Kidney (tissue), 14 donors: Measurements from ENCODE around the gene MCTP2. TPM values are rescaled to one million over a fixed set of nuclear protein-coding genes. Genes with fewer than 3 reads are reported as not detected.

Experiments
- DNase-seq, 5 donors: peaks; one replicate each; pipeline ENCODE4 v3.0.0-alpha.2; 2013 to 2020
- FAIRE-seq: peaks from 2 replicates; lab custom pipeline; 2012; peaks lifted over from hg19 to GRCh38; lab: Jason Lieb, UNC
- H3K27ac ChIP-seq, 2 donors: one replicate each; pipeline ENCODE4 v1.7.0; 2013; ENCODE audit warnings: low read depth in 2 of 2, low read length in 2 of 2, inconsistent platforms in 1 of 2
- H3K27me3 ChIP-seq: one replicate; pipeline ENCODE4 v1.7.1; 2013; ENCODE audit warnings: low read length, inconsistent platforms; ENCODE audit not compliant: control insufficient read depth, insufficient read depth
- H3K36me3 ChIP-seq, 3 donors: one replicate each; pipeline versions ENCODE4 v1.7.0 to v1.7.1; 2013; ENCODE audit warnings: low read length in 3 of 3, control low read depth in 1 of 3, inconsistent platforms in 1 of 3; ENCODE audit not compliant: insufficient read depth in 3 of 3, control insufficient read depth in 2 of 3
- H3K4me1 ChIP-seq, 3 donors: one replicate each; pipeline versions ENCODE4 v1.7.0 to v1.7.1; 2013; ENCODE audit warnings: low read length in 3 of 3, inconsistent platforms in 1 of 3, low read depth in 1 of 3; ENCODE audit not compliant: control insufficient read depth in 2 of 3, insufficient read depth in 2 of 3
- H3K4me3 ChIP-seq, 3 donors: one replicate each; pipeline versions ENCODE4 v1.7.0 to v1.8.1; 2013; ENCODE audit warnings: low read length in 3 of 3, control low read depth in 1 of 3, inconsistent platforms in 1 of 3
- H3K9ac ChIP-seq, 3 donors: one replicate each; pipeline versions ENCODE4 v1.7.0 to v1.7.1; 2013; ENCODE audit warnings: low read length in 3 of 3, control low read depth in 1 of 3, inconsistent platforms in 1 of 3
- H3K9me3 ChIP-seq, 3 donors: one replicate each; pipeline versions ENCODE4 v1.7.0 to v1.7.1; 2013; ENCODE audit warnings: low read length in 3 of 3, control low read depth in 1 of 3, inconsistent platforms in 1 of 3; ENCODE audit not compliant: control insufficient read depth in 2 of 3, insufficient read depth in 1 of 3
- intact Hi-C: fragments of 100-400 bp; cut with DNase I; formaldehyde crosslinking; loops from one replicate; pipeline ENCODE4 v1.11.1; 2022
- polyA plus RNA-seq: library from polyadenylated mRNA; stranded (reverse); fragments of 350-450 nt; fragmentation: Illumina TruSeq; extraction: RNeasy Lipid Tissue Mini Kit (QIAGEN cat#74804); gene quantifications from one replicate; pipeline ENCODE4 v1.2.3, GENCODE V29; 2014; ENCODE audit warnings: low read depth, low replicate concordance; ENCODE audit not compliant: insufficient read depth
- total RNA-seq: library from RNA; stranded (reverse); fragmentation: NEBNext Ultra II Directional; extraction: Animal tissue kit (Norgen Biotek cat#: 25700); gene quantifications from one replicate; pipeline ENCODE4 v1.2.1, GENCODE V29; 2021
- TF ChIP-seq, protein P1 (sequence below): IDR thresholded peaks from 3 replicates; pipeline ENCODE4 v1.5.1; 2012; ENCODE audit warnings: mild to moderate bottlenecking, moderate library complexity, borderline replicate concordance; ENCODE audit not compliant: insufficient read depth; ENCODE audit errors: extremely low read depth
- donor health status: control.
- donor health status: control.
- donor health status: control.
- donor health status: control.
- donor health status: control.
- donor health status: DM: yes; HTN: yes; CAD: no.
- donor health status: Normal renal cell carcinoma (clear cell type).

Gene MCTP2
- total and polyA plus RNA-seq, 2 donors from 2014 or later, result 1.2 to 21.1 TPM

- Histone ChIP-seq H3K36me3 (no peaks in the 10 kb centered on the region), H3K27ac (no peak overlapping the region), H3K4me1 (no peaks in the 10 kb centered on the region), H3K9me3 (no peaks in the 10 kb centered on the region), H3K27me3 (no peaks in the 10 kb centered on the region), H3K9ac (no peak overlapping the region), H3K4me3 (no peak overlapping the region)
- DNase-seq, result no peak
- intact Hi-C loops, result no loop called here
- TF ChIP-seq, protein P1, sequence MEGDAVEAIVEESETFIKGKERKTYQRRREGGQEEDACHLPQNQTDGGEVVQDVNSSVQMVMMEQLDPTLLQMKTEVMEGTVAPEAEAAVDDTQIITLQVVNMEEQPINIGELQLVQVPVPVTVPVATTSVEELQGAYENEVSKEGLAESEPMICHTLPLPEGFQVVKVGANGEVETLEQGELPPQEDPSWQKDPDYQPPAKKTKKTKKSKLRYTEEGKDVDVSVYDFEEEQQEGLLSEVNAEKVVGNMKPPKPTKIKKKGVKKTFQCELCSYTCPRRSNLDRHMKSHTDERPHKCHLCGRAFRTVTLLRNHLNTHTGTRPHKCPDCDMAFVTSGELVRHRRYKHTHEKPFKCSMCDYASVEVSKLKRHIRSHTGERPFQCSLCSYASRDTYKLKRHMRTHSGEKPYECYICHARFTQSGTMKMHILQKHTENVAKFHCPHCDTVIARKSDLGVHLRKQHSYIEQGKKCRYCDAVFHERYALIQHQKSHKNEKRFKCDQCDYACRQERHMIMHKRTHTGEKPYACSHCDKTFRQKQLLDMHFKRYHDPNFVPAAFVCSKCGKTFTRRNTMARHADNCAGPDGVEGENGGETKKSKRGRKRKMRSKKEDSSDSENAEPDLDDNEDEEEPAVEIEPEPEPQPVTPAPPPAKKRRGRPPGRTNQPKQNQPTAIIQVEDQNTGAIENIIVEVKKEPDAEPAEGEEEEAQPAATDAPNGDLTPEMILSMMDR, result no peak
- no peak for FAIRE-seq
These were observed 85.8 kb downstream of the MCTP2 start for GRCh38 chr15:94317211-94317610.

GRCh38 chr15:94322141-94322540, 90.8 kb downstream of the MCTP2 start:
- no peak for DNase-seq
- Histone ChIP-seq H3K4me1 (no peaks in the 10 kb centered on the region), H3K4me3 (no peak overlapping the region), H3K9ac (no peak overlapping the region), H3K36me3 (no peaks in the 10 kb centered on the region), H3K27ac (no peak overlapping the region), H3K27me3 (no peaks in the 10 kb centered on the region), H3K9me3 (no peaks in the 10 kb centered on the region)
- intact Hi-C loops, result loop anchor here (5.0 kb wide), 1 partner anchor 160 kb away; no protein-coding TSS in a partner anchor
- no peak for FAIRE-seq
- TF ChIP-seq, protein P1, result no peak

DNA sequence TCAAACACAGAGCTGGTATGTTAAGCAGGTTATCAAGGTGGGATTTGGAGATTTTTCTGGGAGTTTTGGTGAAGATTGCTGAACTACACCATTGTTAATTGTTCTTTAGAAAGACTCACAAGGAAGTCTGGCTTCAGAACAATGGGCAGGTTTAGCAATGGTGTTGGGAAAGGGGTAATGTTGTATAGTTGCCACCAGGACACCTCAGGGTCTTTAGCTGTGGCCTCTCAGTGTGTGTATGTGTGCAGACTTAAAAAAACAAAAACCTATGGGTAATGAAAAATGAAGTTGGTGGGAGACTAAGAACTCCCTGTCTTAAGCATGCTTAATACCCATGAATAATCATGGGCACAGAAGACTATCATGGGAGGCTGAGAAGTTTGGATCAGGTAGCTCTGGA, 91.7 kb downstream of the MCTP2 start:
- no peak overlapping the region for H3K9ac ChIP-seq
- no peaks in the 10 kb centered on the region for H3K4me1 ChIP-seq
- H3K27me3 ChIP-seq, result no peaks in the 10 kb centered on the region
- TF ChIP-seq, protein P1, result no peak
- no peak for FAIRE-seq
- intact Hi-C loops, result loop anchor here (5.0 kb wide), 1 partner anchor 161 kb away; no protein-coding TSS in a partner anchor
- no peak overlapping the region for H3K27ac ChIP-seq
- H3K36me3 ChIP-seq, result no peaks in the 10 kb centered on the region
- H3K4me3 ChIP-seq, result no peak overlapping the region
- no peaks in the 10 kb centered on the region for H3K9me3 ChIP-seq
- no peak for DNase-seq
